ENCODE results near the gene GPX8. TPM values are rescaled to one million over a fixed set of nuclear protein-coding genes. Genes with fewer than 3 reads are reported as not detected.

The GPX8 gene
- total RNA-seq, 2 donors from 2014 or later, result not detected

- peaks cover 95% of the 10 kb centered on the region for H3K27me3 Mint-ChIP-seq (ENCODE audit: low read depth)
- ATAC-seq (replicated peaks in 1 of 2) (no peak), DNase-seq (no peak)
- no peaks in the 10 kb centered on the region for H3K9me3 Mint-ChIP-seq
- no peak overlapping the region for H3K27ac Mint-ChIP-seq
- peak overlapping the region; percentile 79 to 83 for H3K4me3 Mint-ChIP-seq
- H3K4me1 Mint-ChIP-seq (ENCODE audit: low read depth), result peaks cover 40% of the 10 kb centered on the region
- no peaks in the 10 kb centered on the region for H3K36me3 Mint-ChIP-seq (ENCODE audit: insufficient read depth in 2 of 2)
Observed at GRCh38 chr5:55177078-55177477, 17.1 kb downstream of the GPX8 start.

DNA sequence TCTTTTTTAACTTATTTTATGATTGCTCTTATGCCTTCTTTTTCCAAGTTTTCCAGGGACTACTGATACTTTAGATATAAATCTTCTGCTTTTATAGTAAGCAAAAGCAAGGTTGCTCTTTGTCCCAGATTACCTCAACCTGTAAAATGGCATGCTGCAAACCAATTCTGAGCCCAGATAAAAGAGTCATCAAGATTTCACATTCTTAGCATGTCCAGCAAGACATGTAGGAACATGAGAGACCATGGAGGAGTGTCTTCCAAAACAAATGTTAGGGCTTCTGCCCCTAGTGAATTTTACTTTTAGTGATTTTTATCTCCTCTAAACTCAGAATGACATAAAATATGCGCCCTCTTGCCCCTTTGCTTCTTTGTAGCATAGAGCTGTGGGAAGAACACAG is 20.0 kb downstream of the GPX8 start:
- H3K36me3 Mint-ChIP-seq (ENCODE audit: insufficient read depth in 2 of 2), result no peaks in the 10 kb centered on the region
- H3K9me3 Mint-ChIP-seq, result no peaks in the 10 kb centered on the region
- ATAC-seq (replicated peaks in 1 of 2), result no peak
- no peak overlapping the region for H3K4me3 Mint-ChIP-seq
- peaks cover 82% of the 10 kb centered on the region for H3K27me3 Mint-ChIP-seq (ENCODE audit: low read depth)
- DNase-seq, result no peak
- no peak overlapping the region for H3K27ac Mint-ChIP-seq
- peaks cover 18% of the 10 kb centered on the region for H3K4me1 Mint-ChIP-seq (ENCODE audit: low read depth)

DNA sequence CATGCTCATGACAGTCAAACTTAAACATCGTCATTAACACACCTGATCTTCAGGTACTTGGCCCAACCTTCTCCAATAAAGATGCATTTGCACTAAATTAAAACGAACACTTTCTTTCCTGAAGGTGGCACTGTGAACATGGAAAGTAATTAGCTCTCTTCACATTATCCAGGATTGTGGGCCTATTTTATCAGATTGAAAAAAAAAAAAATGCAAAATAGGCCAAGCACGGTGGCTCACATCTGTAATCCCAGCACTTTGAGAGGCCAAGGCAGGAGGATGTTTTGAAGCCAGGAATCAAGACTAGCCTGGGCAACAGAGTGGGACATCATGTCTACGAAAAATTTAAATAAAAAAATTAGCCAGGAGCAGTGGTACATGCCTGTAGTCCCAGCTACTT is 27.4 kb downstream of the GPX8 start:
- H3K27me3 Mint-ChIP-seq (ENCODE audit: low read depth), result peaks cover 52% of the 10 kb centered on the region

DNA sequence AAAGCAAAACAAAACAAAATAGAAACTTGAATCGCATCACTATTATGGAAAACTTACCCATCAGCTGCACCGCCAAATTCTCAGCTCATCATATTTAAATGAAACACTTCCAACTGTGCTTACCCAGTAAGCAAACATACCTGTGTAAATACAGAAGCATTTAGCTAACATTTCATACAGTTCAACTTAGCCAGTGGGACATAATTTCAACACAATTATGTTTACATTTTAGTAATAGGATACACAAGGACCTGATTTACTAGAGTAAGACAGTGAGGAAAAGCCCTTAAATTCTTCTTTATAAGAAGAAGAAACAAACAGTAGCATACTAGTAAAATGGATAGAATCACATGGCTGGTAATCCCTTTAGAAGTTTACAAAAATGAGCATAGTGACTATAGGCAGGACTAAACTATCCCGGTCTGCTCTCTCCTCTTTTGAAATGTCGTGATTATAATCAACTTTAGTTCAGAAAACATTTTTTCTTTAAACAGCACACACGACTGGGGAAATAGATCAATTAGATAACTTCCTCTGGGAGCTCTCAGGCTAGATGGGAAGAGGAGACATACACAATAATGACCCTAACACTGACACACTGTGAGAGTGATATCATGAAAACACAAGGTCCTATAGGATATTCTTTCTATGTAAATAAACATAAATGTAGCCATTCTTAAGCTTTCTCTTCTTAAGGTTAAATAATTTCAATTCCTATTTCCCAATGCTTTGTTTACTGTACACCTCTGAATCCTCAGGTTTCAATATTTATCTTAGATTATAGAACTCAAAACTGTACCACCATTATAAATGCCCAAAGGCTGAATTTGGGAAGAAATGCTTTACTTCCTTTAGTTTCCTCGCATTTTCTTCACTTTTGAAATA is 28.9 kb downstream of the GPX8 start:
- H3K4me3 Mint-ChIP-seq, result no peak overlapping the region
- ATAC-seq (replicated peaks in 1 of 2), result no peak
- H3K27ac Mint-ChIP-seq, result no peak overlapping the region

More for the DNA sequence above, 27.4 kb downstream of the GPX8 start:
- H3K36me3 Mint-ChIP-seq (ENCODE audit: insufficient read depth in 2 of 2), result no peaks in the 10 kb centered on the region
- H3K4me3 Mint-ChIP-seq, result no peak overlapping the region
- H3K27ac Mint-ChIP-seq, result no peak overlapping the region
- no peaks in the 10 kb centered on the region for H3K9me3 Mint-ChIP-seq
- no peaks in the 10 kb centered on the region for H3K4me1 Mint-ChIP-seq (ENCODE audit: low read depth)
- DNase-seq (no peak), ATAC-seq (replicated peaks in 1 of 2) (no peak)

DNA sequence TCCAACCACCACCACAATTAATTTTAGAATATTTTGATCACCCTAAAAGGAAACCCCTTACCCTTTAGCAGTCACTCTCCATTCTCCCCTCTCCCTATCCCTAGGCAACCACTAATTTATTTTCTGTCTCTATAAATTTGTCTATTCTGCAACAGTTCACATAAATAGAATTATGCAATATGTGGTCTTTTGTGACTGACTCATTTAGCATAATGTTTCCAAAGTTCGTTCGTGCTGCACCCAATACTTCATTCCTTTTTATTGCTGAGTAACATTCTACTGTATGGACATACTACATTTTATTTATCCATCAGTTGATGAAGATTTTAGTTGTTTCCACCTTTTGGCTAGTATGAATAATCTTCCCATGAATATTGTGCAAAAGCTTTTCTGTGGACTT is 31.2 kb downstream of the GPX8 start:
- H3K4me3 Mint-ChIP-seq, result no peak overlapping the region
- H3K9me3 Mint-ChIP-seq, result no peaks in the 10 kb centered on the region
- peaks cover 41% of the 10 kb centered on the region for H3K27me3 Mint-ChIP-seq (ENCODE audit: low read depth)
- no peak overlapping the region for H3K27ac Mint-ChIP-seq
- H3K36me3 Mint-ChIP-seq (ENCODE audit: insufficient read depth in 2 of 2), result no peaks in the 10 kb centered on the region
- DNase-seq, result no peak
- H3K4me1 Mint-ChIP-seq (ENCODE audit: low read depth), result no peaks in the 10 kb centered on the region
- no peak for ATAC-seq (replicated peaks in 1 of 2)

More for the DNA sequence above, 28.9 kb downstream of the GPX8 start:
- DNase-seq, result no peak
- Mint-ChIP-seq H3K4me1 (ENCODE audit: low read depth) (no peaks in the 10 kb centered on the region), H3K36me3 (ENCODE audit: insufficient read depth in 2 of 2) (no peaks in the 10 kb centered on the region), H3K27me3 (ENCODE audit: low read depth) (peaks cover 57% of the 10 kb centered on the region), H3K9me3 (no peaks in the 10 kb centered on the region)

GRCh38 chr5:55205001-55205400 is 45.0 kb downstream of the GPX8 start:
- no peak for ATAC-seq (replicated peaks in 1 of 2)
- Mint-ChIP-seq H3K27me3 (ENCODE audit: low read depth) (peaks cover 31% of the 10 kb centered on the region), H3K36me3 (ENCODE audit: insufficient read depth in 2 of 2) (no peaks in the 10 kb centered on the region), H3K4me3 (no peak overlapping the region), H3K9me3 (peaks cover 1 to 3% of the 10 kb centered on the region in 2 donors), H3K4me1 (ENCODE audit: low read depth) (no peaks in the 10 kb centered on the region), H3K27ac (no peak overlapping the region)
- no peak for DNase-seq

DNA sequence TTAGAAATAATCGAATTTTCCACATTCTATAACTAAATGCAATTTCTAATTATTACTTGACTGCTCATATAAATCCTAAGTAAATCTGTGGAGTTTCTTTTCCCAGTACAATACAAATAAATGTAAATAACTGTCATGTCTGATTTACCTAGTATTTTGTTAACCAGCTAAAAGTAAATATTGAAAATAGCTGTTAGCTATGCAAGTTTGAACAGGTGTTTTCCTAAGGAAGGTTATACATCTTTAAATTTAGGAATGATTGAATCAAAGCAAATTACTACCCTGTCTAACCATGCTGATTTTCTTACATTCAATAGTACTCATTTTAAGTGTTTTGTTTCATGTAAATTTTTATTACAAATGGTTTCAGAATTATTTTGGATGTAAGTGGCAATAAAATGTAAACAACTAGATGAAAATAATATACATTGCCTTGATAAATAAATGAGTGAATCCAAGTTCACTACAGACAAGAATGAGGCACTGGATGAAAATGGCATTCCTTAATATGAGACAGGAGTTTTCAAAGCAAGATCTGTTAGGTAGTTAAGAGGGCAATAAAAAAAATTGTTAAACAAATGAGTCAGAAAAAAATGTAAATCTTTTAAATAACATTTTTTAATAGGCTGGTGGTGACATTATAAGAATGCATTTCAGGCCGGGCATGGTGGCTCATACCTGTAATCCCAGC is 51.4 kb downstream of the GPX8 start:
- H3K36me3 Mint-ChIP-seq (ENCODE audit: insufficient read depth in 2 of 2), result no peaks in the 10 kb centered on the region
- no peak overlapping the region for H3K4me3 Mint-ChIP-seq
- H3K27ac Mint-ChIP-seq, result no peak overlapping the region
- DNase-seq (no peak), ATAC-seq (replicated peaks in 1 of 2) (no peak)
- no peaks in the 10 kb centered on the region for H3K9me3 Mint-ChIP-seq
- no peaks in the 10 kb centered on the region for H3K4me1 Mint-ChIP-seq (ENCODE audit: low read depth)
- H3K27me3 Mint-ChIP-seq (ENCODE audit: low read depth), result peaks cover 10% of the 10 kb centered on the region

Other genes with a start within 250 kb of the GPX8 start
- gene ESM1, start 174.6 kb upstream of the GPX8 start, total RNA-seq, result under 1 TPM in 1 of 2 donors, not detected in 1; 0.23 TPM
- gene GZMK, start 135.9 kb upstream of the GPX8 start, total RNA-seq, result 1 to 10 TPM; 1.0 to 7.6 TPM
- gene GZMA, start 57.5 kb upstream of the GPX8 start, total RNA-seq, result 10 to 100 TPM in 1 of 2 donors, 1 to 10 TPM in 1; 4.2 to 25.1 TPM
- under 1 TPM; 0.07 to 0.10 TPM for gene CDC20B, start 13.0 kb downstream of the GPX8 start, total RNA-seq
- gene MCIDAS, start 67.1 kb downstream of the GPX8 start, total RNA-seq, result under 1 TPM in 1 of 2 donors, not detected in 1; 0.48 TPM
- under 1 TPM in 1 of 2 donors, not detected in 1; 0.19 TPM for gene CCNO, start 73.4 kb downstream of the GPX8 start, total RNA-seq
- gene DHX29, start 147.5 kb downstream of the GPX8 start, total RNA-seq, result 10 to 100 TPM; 11.6 to 14.7 TPM
- gene MTREX, start 147.8 kb downstream of the GPX8 start, total RNA-seq, result 10 to 100 TPM; 65.4 to 70.7 TPM